Breast epithelium (tissue), 3 donors: ENCODE measurements around the gene PLA2G3.

Source experiments
- POLR2A ChIP-seq: fragments of 450-650 bp; IDR thresholded peaks from one replicate; pipeline ENCODE4 v1.6.1; 2016; ENCODE audit warnings: antibody characterized with exemption, mild to moderate bottlenecking, moderate library complexity
- POLR2AphosphoS5 ChIP-seq, 3 donors: sonication (generic); formaldehyde crosslinking; IDR thresholded peaks; one replicate each; pipeline ENCODE4 v1.6.1; 2017; ENCODE audit warnings: antibody characterized with exemption in 3 of 3
- TF ChIP-seq, protein P1 (sequence below), 3 donors: fragments of 450-650 bp; IDR thresholded peaks; one replicate each; pipeline ENCODE4 v1.5.1; 2016 to 2017; ENCODE audit warnings: antibody characterized with exemption in 3 of 3, mild to moderate bottlenecking in 3 of 3, moderate library complexity in 3 of 3

- TF ChIP-seq, protein P1, sequence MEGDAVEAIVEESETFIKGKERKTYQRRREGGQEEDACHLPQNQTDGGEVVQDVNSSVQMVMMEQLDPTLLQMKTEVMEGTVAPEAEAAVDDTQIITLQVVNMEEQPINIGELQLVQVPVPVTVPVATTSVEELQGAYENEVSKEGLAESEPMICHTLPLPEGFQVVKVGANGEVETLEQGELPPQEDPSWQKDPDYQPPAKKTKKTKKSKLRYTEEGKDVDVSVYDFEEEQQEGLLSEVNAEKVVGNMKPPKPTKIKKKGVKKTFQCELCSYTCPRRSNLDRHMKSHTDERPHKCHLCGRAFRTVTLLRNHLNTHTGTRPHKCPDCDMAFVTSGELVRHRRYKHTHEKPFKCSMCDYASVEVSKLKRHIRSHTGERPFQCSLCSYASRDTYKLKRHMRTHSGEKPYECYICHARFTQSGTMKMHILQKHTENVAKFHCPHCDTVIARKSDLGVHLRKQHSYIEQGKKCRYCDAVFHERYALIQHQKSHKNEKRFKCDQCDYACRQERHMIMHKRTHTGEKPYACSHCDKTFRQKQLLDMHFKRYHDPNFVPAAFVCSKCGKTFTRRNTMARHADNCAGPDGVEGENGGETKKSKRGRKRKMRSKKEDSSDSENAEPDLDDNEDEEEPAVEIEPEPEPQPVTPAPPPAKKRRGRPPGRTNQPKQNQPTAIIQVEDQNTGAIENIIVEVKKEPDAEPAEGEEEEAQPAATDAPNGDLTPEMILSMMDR (IDR thresholded peaks at IDR 0.05): no peak
- no peak for TF ChIP-seq POLR2AphosphoS5 (IDR thresholded peaks at IDR 0.05)
- TF ChIP-seq POLR2A: no peak
Observed at GRCh38 chr22:31141551-31141950, 1.2 kb upstream of the PLA2G3 start.
